Measurements from ENCODE around the gene ZNF829. TPM values are rescaled to one million over a fixed set of nuclear protein-coding genes. Genes with fewer than 3 reads are reported as not detected.

ZNF829 gene
- 1 to 10 TPM; 3.5 to 3.7 TPM for total RNA-seq

DNA sequence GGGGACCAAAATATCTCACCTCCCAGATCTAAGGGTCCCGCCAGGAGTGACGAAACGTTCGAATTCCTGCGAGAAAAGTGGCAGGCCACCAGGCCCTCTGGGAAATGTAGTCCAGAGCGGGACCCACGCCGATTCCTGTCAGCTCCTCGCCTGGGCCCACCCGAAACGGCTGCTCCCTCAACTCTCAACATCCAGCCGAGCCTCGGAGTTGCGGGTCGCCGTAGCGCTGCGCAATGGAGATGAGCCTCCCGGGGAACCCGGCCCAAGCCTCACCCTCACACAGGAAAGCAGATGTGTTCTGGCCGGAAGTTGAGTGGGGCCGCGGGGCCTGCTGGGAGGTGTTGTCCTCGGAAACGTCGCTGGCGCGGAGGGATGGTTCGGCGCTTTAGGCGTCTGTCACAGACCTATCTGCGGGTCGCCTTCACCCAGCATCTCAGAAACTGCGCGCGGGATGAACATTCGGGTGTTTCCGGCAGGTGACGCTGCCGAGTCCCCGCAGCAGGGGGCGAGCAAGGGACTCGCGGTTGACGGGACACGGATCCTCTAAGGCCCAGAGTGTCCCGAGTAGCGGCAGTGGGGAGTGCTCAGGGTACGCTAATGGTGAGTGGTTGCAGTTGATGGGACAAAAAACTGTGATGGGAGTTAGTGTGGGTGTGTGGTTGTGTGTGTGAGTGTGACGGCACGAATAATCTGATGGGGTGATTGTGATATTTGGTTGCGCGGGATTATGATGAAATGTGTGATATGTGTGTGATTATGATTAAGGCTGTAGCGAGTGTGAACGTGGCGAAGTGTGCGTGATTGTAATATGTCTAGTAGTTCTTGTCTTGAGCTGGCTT lies at the start of gene ZNF829, which contains the start of gene ZNF568:
ZNF829 (minus strand) TSS at position 300 of the 839 bp plus-strand sequence. CDS start 1,124 bp downstream, outside the sequence.
ZNF568 (plus strand) TSS at position 341 of the 839 bp plus-strand sequence. CDS start 6,439 bp downstream, outside the sequence.
- Mint-ChIP-seq H3K9me3 (peaks cover 22% of the 10 kb centered on the region), H3K36me3 (ENCODE audit: low read depth) (peaks cover 70% of the 10 kb centered on the region), H3K27me3 (ENCODE audit: low read depth) (no peaks in the 10 kb centered on the region), H3K27ac (peak within 1 kb of the TSS; percentile 91), H3K4me1 (ENCODE audit: low read depth) (peaks cover 17% of the 10 kb centered on the region), H3K4me3 (peak within 1 kb of the TSS; percentile 87)
- CTCF ChIA-PET = no interaction called here
- intact Hi-C loops (cut with micrococcal nuclease) = loop anchor here (1.0 to 10.0 kb wide), 9 partner anchors 66 to 701 kb away; partner anchors contain the start of genes ZNF146, ZNF260, ZNF345 and ZNF420
- DNase-seq = peak; percentile 96

DNA sequence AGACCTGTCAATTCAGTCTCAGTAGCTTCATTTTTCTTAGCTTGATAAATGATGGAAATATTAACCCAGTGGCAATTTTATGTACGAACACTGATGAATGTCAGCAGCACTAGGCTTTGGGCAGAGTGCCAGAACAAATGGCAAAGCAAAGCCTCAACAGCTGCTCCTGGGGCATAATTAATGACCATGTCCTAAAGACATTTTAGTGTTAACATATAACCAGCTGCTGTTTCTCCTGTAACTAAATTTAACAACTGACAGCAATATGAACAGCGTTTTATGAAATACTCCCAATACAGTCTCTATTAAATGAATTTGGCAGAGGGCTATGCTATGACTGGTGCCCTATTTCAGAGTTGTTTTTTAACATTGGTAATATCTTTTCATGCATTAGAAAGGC lies 47.2 kb upstream of the ZNF829 start:
- no peak overlapping the region for H3K27ac Mint-ChIP-seq
- intact Hi-C loops (cut with micrococcal nuclease) = no loop called here
- peaks cover 25% of the 10 kb centered on the region for H3K9me3 Mint-ChIP-seq
- no peaks in the 10 kb centered on the region for H3K4me1 Mint-ChIP-seq (ENCODE audit: low read depth)
- no peaks in the 10 kb centered on the region for H3K27me3 Mint-ChIP-seq (ENCODE audit: low read depth)
- DNase-seq = no peak
- CTCF ChIA-PET = no interaction called here
- H3K4me3 Mint-ChIP-seq = no peak overlapping the region
- H3K36me3 Mint-ChIP-seq (ENCODE audit: low read depth) = peaks cover 40% of the 10 kb centered on the region

- Mint-ChIP-seq H3K4me1 (ENCODE audit: low read depth) (no peaks in the 10 kb centered on the region), H3K9me3 (peaks cover 27% of the 10 kb centered on the region), H3K27ac (no peak overlapping the region), H3K4me3 (no peak overlapping the region), H3K27me3 (ENCODE audit: low read depth) (no peaks in the 10 kb centered on the region), H3K36me3 (ENCODE audit: low read depth) (peaks cover 39% of the 10 kb centered on the region)
- intact Hi-C loops (cut with micrococcal nuclease) = no loop called here
- CTCF ChIA-PET = no interaction called here
- no peak for DNase-seq
Observed at GRCh38 chr19:36962346-36962745, 46.3 kb upstream of the ZNF829 start.

DNA sequence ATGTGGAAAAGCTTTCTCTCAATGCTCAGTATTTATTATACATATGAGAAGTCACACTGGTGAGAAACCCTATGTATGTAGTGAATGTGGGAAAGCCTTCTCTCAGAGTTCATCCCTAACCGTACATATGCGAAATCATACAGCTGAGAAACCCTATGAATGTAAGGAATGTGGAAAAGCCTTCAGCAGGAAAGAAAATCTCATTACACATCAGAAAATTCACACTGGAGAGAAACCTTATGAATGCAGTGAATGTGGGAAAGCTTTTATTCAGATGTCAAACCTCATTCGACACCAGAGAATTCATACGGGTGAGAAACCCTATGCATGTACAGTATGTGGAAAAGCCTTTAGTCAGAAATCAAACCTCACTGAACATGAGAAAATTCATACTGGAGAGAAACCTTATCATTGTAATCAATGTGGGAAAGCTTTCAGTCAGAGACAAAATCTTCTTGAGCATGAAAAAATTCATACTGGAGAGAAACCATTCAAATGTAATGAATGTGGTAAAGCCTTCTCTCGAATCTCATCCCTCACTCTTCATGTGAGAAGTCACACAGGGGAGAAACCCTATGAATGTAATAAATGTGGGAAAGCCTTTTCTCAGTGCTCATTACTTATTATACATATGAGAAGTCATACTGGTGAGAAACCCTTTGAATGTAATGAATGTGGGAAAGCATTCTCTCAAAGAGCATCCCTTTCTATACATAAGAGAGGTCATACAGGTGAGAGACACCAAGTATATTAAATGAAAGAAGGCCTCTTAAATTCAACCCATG lies 34.4 kb upstream of the ZNF829 start:
- Mint-ChIP-seq H3K27me3 (ENCODE audit: low read depth) (no peaks in the 10 kb centered on the region), H3K4me3 (no peak overlapping the region), H3K4me1 (ENCODE audit: low read depth) (no peaks in the 10 kb centered on the region), H3K9me3 (peaks cover 48% of the 10 kb centered on the region), H3K27ac (no peak overlapping the region), H3K36me3 (ENCODE audit: low read depth) (peaks cover 65% of the 10 kb centered on the region)
- CTCF ChIA-PET = no interaction called here
- intact Hi-C loops (cut with micrococcal nuclease) = no loop called here
- DNase-seq = no peak

GRCh38 chr19:36939153-36939552 lies 23.1 kb upstream of the ZNF829 start:
- H3K9me3 Mint-ChIP-seq = peaks cover 51% of the 10 kb centered on the region
- intact Hi-C loops (cut with micrococcal nuclease) = no loop called here
- H3K36me3 Mint-ChIP-seq (ENCODE audit: low read depth) = peaks cover 90% of the 10 kb centered on the region
- H3K4me3 Mint-ChIP-seq = no peak overlapping the region
- no peaks in the 10 kb centered on the region for H3K27me3 Mint-ChIP-seq (ENCODE audit: low read depth)
- no peak overlapping the region for H3K27ac Mint-ChIP-seq
- CTCF ChIA-PET = no interaction called here
- no peak for DNase-seq
- H3K4me1 Mint-ChIP-seq (ENCODE audit: low read depth) = no peaks in the 10 kb centered on the region

GRCh38 chr19:36931684-36932083 lies 15.6 kb upstream of the ZNF829 start:
- no peak overlapping the region for H3K27ac Mint-ChIP-seq
- DNase-seq = no peak
- no peaks in the 10 kb centered on the region for H3K27me3 Mint-ChIP-seq (ENCODE audit: low read depth)
- H3K4me3 Mint-ChIP-seq = no peak overlapping the region
- no peaks in the 10 kb centered on the region for H3K4me1 Mint-ChIP-seq (ENCODE audit: low read depth)
- CTCF ChIA-PET = no interaction called here
- intact Hi-C loops (cut with micrococcal nuclease) = no loop called here
- H3K36me3 Mint-ChIP-seq (ENCODE audit: low read depth) = peaks cover 72% of the 10 kb centered on the region
- peaks cover 32% of the 10 kb centered on the region for H3K9me3 Mint-ChIP-seq

- intact Hi-C loops (cut with micrococcal nuclease) = loop anchor here (10.0 kb wide), 1 partner anchor 703 kb away; the partner anchor contains the start of genes ZNF146 and ZNF565
- no peak for DNase-seq
- H3K4me3 Mint-ChIP-seq = no peak overlapping the region
- peaks cover 17% of the 10 kb centered on the region for H3K4me1 Mint-ChIP-seq (ENCODE audit: low read depth)
- H3K36me3 Mint-ChIP-seq (ENCODE audit: low read depth) = peaks cover 70% of the 10 kb centered on the region
- no peak overlapping the region for H3K27ac Mint-ChIP-seq
- CTCF ChIA-PET = no interaction called here
- H3K9me3 Mint-ChIP-seq = peaks cover 22% of the 10 kb centered on the region
- H3K27me3 Mint-ChIP-seq (ENCODE audit: low read depth) = no peaks in the 10 kb centered on the region
Observed at GRCh38 chr19:36918090-36918489, 2.0 kb upstream of the ZNF829 start.

DNA sequence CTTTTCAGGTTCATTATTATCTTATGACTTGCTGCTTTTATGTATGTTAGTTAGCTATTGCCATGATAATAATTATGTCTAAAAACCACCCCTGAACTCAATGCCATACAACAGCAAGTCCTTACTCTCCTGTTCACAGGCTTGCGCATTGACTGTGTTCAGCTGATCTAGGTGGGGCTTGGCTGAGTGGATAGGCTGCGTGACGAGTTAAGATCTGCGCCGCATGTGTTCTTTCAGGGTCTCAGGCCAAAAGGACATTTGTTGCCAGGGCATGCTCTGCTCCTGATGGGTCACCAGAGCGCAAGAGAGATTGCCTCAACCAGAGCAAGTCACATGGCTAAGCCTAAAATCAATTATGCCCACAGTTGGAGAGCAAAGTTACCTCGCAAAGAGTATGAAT lies 900 bp upstream of the ZNF829 start:
- intact Hi-C loops (cut with micrococcal nuclease) = loop anchor here (1.0 to 10.0 kb wide), 9 partner anchors 67 to 702 kb away; partner anchors contain the start of genes ZNF146, ZNF260, ZNF345 and ZNF420
- DNase-seq = no peak
- Mint-ChIP-seq H3K4me3 (peak overlapping the region; percentile 87), H3K36me3 (ENCODE audit: low read depth) (peaks cover 69% of the 10 kb centered on the region), H3K4me1 (ENCODE audit: low read depth) (peaks cover 17% of the 10 kb centered on the region), H3K27me3 (ENCODE audit: low read depth) (no peaks in the 10 kb centered on the region), H3K27ac (peak overlapping the region; percentile 91), H3K9me3 (peaks cover 21% of the 10 kb centered on the region)
- CTCF ChIA-PET = no interaction called here

DNA sequence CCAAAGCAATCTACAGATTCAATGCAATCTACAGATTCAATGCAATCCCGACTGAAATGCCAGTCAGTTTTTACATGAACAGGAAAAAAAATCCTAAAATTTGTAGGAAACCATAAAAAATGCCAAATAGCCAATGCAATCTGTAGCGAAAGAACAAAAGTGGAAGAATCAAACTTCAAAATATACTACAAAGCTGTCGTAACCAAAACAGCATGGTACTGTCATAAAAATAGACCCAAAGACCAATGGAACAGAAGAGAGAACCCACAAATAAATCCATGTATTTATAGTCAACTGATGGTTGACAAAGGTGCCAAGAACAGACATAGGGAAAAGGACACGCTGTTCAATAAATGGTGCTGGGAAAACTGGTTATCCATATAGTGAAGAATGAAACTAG lies 17.7 kb downstream of the ZNF829 start:
- DNase-seq = no peak
- Mint-ChIP-seq H3K27ac (no peak overlapping the region), H3K4me3 (no peak overlapping the region), H3K9me3 (peaks cover 61% of the 10 kb centered on the region), H3K36me3 (ENCODE audit: low read depth) (peaks cover 85% of the 10 kb centered on the region), H3K4me1 (ENCODE audit: low read depth) (no peaks in the 10 kb centered on the region), H3K27me3 (ENCODE audit: low read depth) (no peaks in the 10 kb centered on the region)
- intact Hi-C loops (cut with micrococcal nuclease) = no loop called here
- CTCF ChIA-PET = no interaction called here

- Mint-ChIP-seq H3K27me3 (ENCODE audit: low read depth) (no peaks in the 10 kb centered on the region), H3K4me3 (no peak overlapping the region), H3K27ac (no peak overlapping the region), H3K9me3 (peaks cover 71% of the 10 kb centered on the region), H3K4me1 (ENCODE audit: low read depth) (no peaks in the 10 kb centered on the region), H3K36me3 (ENCODE audit: low read depth) (peaks cover 87% of the 10 kb centered on the region)
- CTCF ChIA-PET = no interaction called here
- DNase-seq = no peak
- intact Hi-C loops (cut with micrococcal nuclease) = no loop called here
Observed at GRCh38 chr19:36894849-36895383, 21.2 kb downstream of the ZNF829 start.

DNA sequence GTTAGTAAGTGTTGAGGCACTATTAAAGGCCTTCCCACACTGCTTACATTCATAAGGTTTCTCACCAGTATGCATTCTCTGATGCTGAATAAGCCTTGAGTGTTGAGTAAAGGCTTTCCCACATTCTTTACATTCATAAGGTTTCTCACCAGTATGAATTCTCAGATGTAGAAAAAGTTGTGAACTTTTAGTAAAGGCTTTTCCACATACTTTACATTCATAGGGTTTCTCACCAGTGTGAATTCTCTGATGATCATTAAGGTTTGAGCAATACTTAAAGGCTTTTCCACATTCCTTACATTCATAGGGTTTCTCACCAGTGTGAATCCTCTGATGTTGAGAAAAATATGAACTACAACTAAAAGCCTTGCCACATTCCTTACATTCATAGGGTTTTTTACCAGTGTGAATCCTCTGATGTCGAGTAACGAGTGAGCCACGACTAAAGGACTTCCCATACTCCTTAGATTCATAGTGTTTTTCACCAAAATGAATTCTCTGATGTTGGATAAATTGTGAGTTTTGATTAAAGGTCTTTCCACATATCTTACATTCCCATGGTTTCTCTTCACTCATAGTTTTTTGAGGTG lies 24.2 kb downstream of the ZNF829 start:
- no peak overlapping the region for H3K27ac Mint-ChIP-seq
- no peaks in the 10 kb centered on the region for H3K27me3 Mint-ChIP-seq (ENCODE audit: low read depth)
- no peak for DNase-seq
- H3K4me3 Mint-ChIP-seq = no peak overlapping the region
- intact Hi-C loops (cut with micrococcal nuclease) = no loop called here
- H3K36me3 Mint-ChIP-seq (ENCODE audit: low read depth) = peaks cover 73% of the 10 kb centered on the region
- H3K4me1 Mint-ChIP-seq (ENCODE audit: low read depth) = no peaks in the 10 kb centered on the region
- CTCF ChIA-PET = no interaction called here
- H3K9me3 Mint-ChIP-seq = peaks cover 68% of the 10 kb centered on the region
